HCT116 (cell line): ENCODE results near the gene NARS2. TPM values are rescaled to one million over a fixed set of nuclear protein-coding genes. Genes with fewer than 3 reads are reported as not detected.

Experiments
- ATAC-seq: fragments of 200-7000 bp; cut with Tn5 transposase; 2 replicates; pipeline ENCODE4 v1.9.1; 2020; ENCODE audit warnings: mild to moderate bottlenecking, moderate library complexity
- BruUV-seq: library from RNA; stranded (reverse); fragments of 400-500 nt; replicated peaks from 2 replicates; lab custom pipeline; 2021; lab: Mats Ljungman, UMichigan
- CTCF ChIA-PET: fragments of 300-600 bp; sonication (Branson Sonifier 250); formaldehyde crosslinking; loops from one replicate; lab custom pipeline; 2021; ENCODE audit warnings: antibody characterized with exemption; lab: Charles Lee
- POLR2A ChIA-PET: fragments of 300-600, 350-600 bp; sonication (Branson Sonifier 250); formaldehyde crosslinking; loops from one replicate; lab custom pipeline; 2021; ENCODE audit warnings: antibody characterized with exemption; lab: Charles Lee
- RAD21 ChIA-PET, 2 experiments: fragments of 300-600 bp; sonication (Branson Sonifier 250); formaldehyde crosslinking; loops; one replicate each; lab custom pipeline; 2023; ENCODE audit warnings: low total read pairs in 2 of 2; ENCODE audit not compliant: uncharacterized antibody in 2 of 2, unreplicated experiment in 2 of 2, low non-redundant PET in 1 of 2; lab: Charles Lee
- DNase-seq: peaks from one replicate; pipeline ENCODE4 v3.0.0-alpha.2; 2010; ENCODE audit warnings: low read depth, low spot score
- H2AFZ ChIP-seq: fragments of 200-600 bp; shearing (Covaris generic), sonication (generic); 2 replicates; pipeline ENCODE4 v1.6.1; 2017; ENCODE audit warnings: low read depth, mixed run types, mixed read lengths, antibody characterized with exemption, low read length; ENCODE audit not compliant: poor library complexity, severe bottlenecking
- H3K27ac ChIP-seq: 2 replicates; pipeline ENCODE4 v1.5.1; 2012; ENCODE audit warnings: low read depth, low read length
- H3K27me3 ChIP-seq: fragments of 200-600 bp; sonication (generic); 2 replicates; pipeline ENCODE4 v1.6.1; 2016; ENCODE audit warnings: mixed run types, low read length, mixed read lengths; ENCODE audit not compliant: insufficient read depth
- H3K36me3 ChIP-seq, 2 experiments: fragments of 200-500 bp in 1 of 2; fragments of 200-600 bp in 1 of 2; sonication (Bioruptor generic) in 1 of 2; sonication (generic) in 1 of 2; 2 replicates each; pipeline versions ENCODE4 v1.5.1 to v1.6.1; 2014 to 2016; ENCODE audit warnings: low read length in 2 of 2, inconsistent platforms in 1 of 2, mixed read lengths in 1 of 2, mixed run types in 1 of 2; ENCODE audit not compliant: insufficient read depth in 2 of 2, control insufficient read depth in 1 of 2
- H3K4me1 ChIP-seq, 2 experiments: fragments of 200-600 bp in 1 of 2; sonication (generic) in 1 of 2; 2 replicates each; pipeline versions ENCODE4 v1.5.1 to v1.6.1; 2012 to 2017; ENCODE audit warnings: low read length in 2 of 2, inconsistent platforms in 1 of 2, mild to moderate bottlenecking in 1 of 2, mixed read lengths in 1 of 2, mixed run types in 1 of 2, moderate library complexity in 1 of 2; ENCODE audit not compliant: insufficient read depth in 2 of 2, control insufficient read depth in 1 of 2
- H3K4me2 ChIP-seq: fragments of 200-600 bp; sonication (generic); 2 replicates; pipeline ENCODE4 v1.6.1; 2017; ENCODE audit warnings: mixed run types, low read length, mixed read lengths
- H3K4me3 ChIP-seq, 2 experiments: fragments of 200-600 bp in 1 of 2; sonication (generic) in 1 of 2; replicated peaks in 1 of 2; 2 replicates each; pipeline ENCODE4 v1.5.1; 2011 to 2016; ENCODE audit warnings: low read length in 2 of 2, control low read depth in 1 of 2, low read depth in 1 of 2, mild to moderate bottlenecking in 1 of 2, mixed read lengths in 1 of 2, mixed run types in 1 of 2
- H3K79me2 ChIP-seq: fragments of 200-600 bp; sonication (generic); 2 replicates; pipeline ENCODE4 v1.6.1; 2017; ENCODE audit warnings: mild to moderate bottlenecking, mixed run types, low read length, moderate library complexity, mixed read lengths; ENCODE audit not compliant: insufficient read depth
- H3K9ac ChIP-seq: fragments of 200-600 bp; sonication (generic); 2 replicates; pipeline ENCODE4 v1.6.1; 2016; ENCODE audit warnings: low read length, mixed read lengths
- H3K9me2 ChIP-seq: fragments of 200-600 bp; sonication (generic), shearing (Covaris generic); 2 replicates; pipeline ENCODE4 v1.6.1; 2017; ENCODE audit warnings: mixed run types, mild to moderate bottlenecking, moderate library complexity; ENCODE audit not compliant: insufficient read depth
- H3K9me3 ChIP-seq, 2 experiments: fragments of 200-500 bp in 1 of 2; fragments of 200-600 bp in 1 of 2; sonication (Bioruptor generic) in 1 of 2; sonication (generic) in 1 of 2; 2 replicates each; pipeline ENCODE4 v1.6.1; 2014 to 2017; ENCODE audit warnings: low read length in 2 of 2, mixed read lengths in 2 of 2, inconsistent platforms in 1 of 2, low read depth in 1 of 2, mild to moderate bottlenecking in 1 of 2, mixed run types in 1 of 2, moderate library complexity in 1 of 2; ENCODE audit not compliant: control insufficient read depth in 1 of 2, insufficient read depth in 1 of 2
- H4K20me1 ChIP-seq: fragments of 200-600 bp; sonication (generic), shearing (Covaris generic); 2 replicates; pipeline ENCODE4 v1.6.1; 2017; ENCODE audit warnings: mixed run types, mild to moderate bottlenecking, moderate library complexity; ENCODE audit not compliant: insufficient read depth
- ATF3 ChIP-seq: IDR thresholded peaks from 2 replicates; pipeline ENCODE4 v1.6.1; 2012
- CBX3 ChIP-seq: IDR thresholded peaks from 2 replicates; pipeline ENCODE4 v1.6.1; 2012; ENCODE audit warnings: low read depth
- EGR1 ChIP-seq: IDR thresholded peaks from 2 replicates; pipeline ENCODE4 v1.6.1; 2012; ENCODE audit warnings: low read depth
- ELF1 ChIP-seq: IDR thresholded peaks from 2 replicates; pipeline ENCODE4 v1.6.1; 2012; ENCODE audit warnings: low read depth, borderline replicate concordance
- JUND ChIP-seq: IDR thresholded peaks from 2 replicates; pipeline ENCODE4 v1.6.1; 2012
- POLR2AphosphoS5 ChIP-seq: IDR thresholded peaks from 2 replicates; pipeline ENCODE4 v1.6.1; 2011; ENCODE audit warnings: mild to moderate bottlenecking, low read depth, low read length, moderate library complexity
- RAD21 ChIP-seq: IDR thresholded peaks from 2 replicates; pipeline ENCODE4 v1.6.1; 2012; ENCODE audit warnings: low read depth, mild to moderate bottlenecking
- REST ChIP-seq: IDR thresholded peaks from 2 replicates; pipeline ENCODE4 v1.6.1; 2012; ENCODE audit warnings: low read depth
- TCF7L2 ChIP-seq: IDR thresholded peaks from 2 replicates; pipeline ENCODE4 v1.7.0; 2011; ENCODE audit warnings: borderline replicate concordance, inconsistent platforms; ENCODE audit not compliant: insufficient read depth, insufficient read length; ENCODE audit errors: extremely low read depth
- YY1 ChIP-seq: IDR thresholded peaks from 2 replicates; pipeline ENCODE4 v1.6.1; 2011; ENCODE audit warnings: low read length, low read depth, moderate library complexity, mild to moderate bottlenecking; ENCODE audit not compliant: insufficient replicate concordance; ENCODE audit errors: extremely low read depth
- ZBTB33 ChIP-seq: IDR thresholded peaks from 2 replicates; pipeline ENCODE4 v1.6.1; 2011; ENCODE audit warnings: mild to moderate bottlenecking, low read length, moderate library complexity; ENCODE audit not compliant: insufficient replicate concordance; ENCODE audit errors: extremely low read depth
- intact Hi-C: fragments of 100-400 bp; cut with micrococcal nuclease; formaldehyde crosslinking; loops from 2 replicates; pipeline ENCODE4 v1.10.0; 2022
- total RNA-seq: library from RNA; stranded (reverse); gene quantifications from one replicate; pipeline ENCODE4 v1.2.1, GENCODE V29; 2021; ENCODE audit not compliant: unreplicated experiment
- TF ChIP-seq, protein P1 (sequence below): IDR thresholded peaks from 2 replicates; pipeline ENCODE4 v1.6.1; 2012

NARS2 gene
- total RNA-seq, 1 experiment from 2014 or later = 26.0 TPM

- no peak for ATAC-seq
- Histone ChIP-seq H3K9me3 (no peaks in the 10 kb centered on the region), H3K9ac (no peak overlapping the region), H3K4me3 (no peak overlapping the region), H3K9me2 (no peaks in the 10 kb centered on the region), H3K79me2 (no peaks in the 10 kb centered on the region), H3K36me3 (0 out of 4 replicates have a peak, but pooled peaks cover 0 to 3% of the 10 kb centered on the region in 2 experiments), H4K20me1 (no peaks in the 10 kb centered on the region), H3K4me1 (no peaks in the 10 kb centered on the region), H3K27me3 (no peaks in the 10 kb centered on the region), H2AFZ (no peak overlapping the region), H3K4me2 (no peak overlapping the region), H3K27ac (no peak overlapping the region)
- ChIA-PET POLR2A (no interaction called here), CTCF (no interaction called here), RAD21 (no interaction called here)
- BruUV-seq = no TSS peak
- DNase-seq = no peak
- TF ChIP-seq YY1 = no peak
- no peak for TF ChIP-seq ATF3
- no peak for TF ChIP-seq JUND
- TF ChIP-seq CBX3 = no peak
- no peak for TF ChIP-seq ELF1
- no peak for TF ChIP-seq RAD21
- TF ChIP-seq POLR2AphosphoS5 = no peak
- TF ChIP-seq, protein P1, sequence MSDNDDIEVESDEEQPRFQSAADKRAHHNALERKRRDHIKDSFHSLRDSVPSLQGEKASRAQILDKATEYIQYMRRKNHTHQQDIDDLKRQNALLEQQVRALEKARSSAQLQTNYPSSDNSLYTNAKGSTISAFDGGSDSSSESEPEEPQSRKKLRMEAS = no peak
- no peak for TF ChIP-seq ZBTB33
- TF ChIP-seq EGR1 = no peak
- no peak for TF ChIP-seq REST
- TF ChIP-seq TCF7L2 = no peak
- intact Hi-C loops = no loop called here
Observed at GRCh38 chr11:78453140-78453935, 121.3 kb downstream of the NARS2 start.
